Glutamatergic neuron (in vitro differentiated cells): Measurements from ENCODE around the gene CCDC181. TPM values are rescaled to one million over a fixed set of nuclear protein-coding genes. Genes with fewer than 3 reads are reported as not detected.
A peak's percentile ranks its signal among the peaks of the same experiment; 100 is the strongest.
"Not testable (repeated sequence)": the region's sequence is repeated elsewhere in the genome, so short reads cannot be mapped to it uniquely, and the experiment has no call there.

Source experiments
- DNase-seq: peaks from one replicate; pipeline ENCODE4 v3.0.0; 2022
- H3K27ac Mint-ChIP-seq: one replicate; pipeline ENCODE4 v1.8.0; 2020; ENCODE audit warnings: mild to moderate bottlenecking, mixed read lengths, inconsistent platforms; ENCODE audit not compliant: unreplicated experiment
- H3K27me3 Mint-ChIP-seq: one replicate; pipeline ENCODE4 v1.8.0; 2020; ENCODE audit warnings: mild to moderate bottlenecking, moderate library complexity, mixed read lengths, inconsistent platforms; ENCODE audit not compliant: unreplicated experiment
- H3K36me3 Mint-ChIP-seq: one replicate; pipeline ENCODE4 v1.8.0; 2020; ENCODE audit warnings: mild to moderate bottlenecking, mixed read lengths, inconsistent platforms; ENCODE audit not compliant: unreplicated experiment
- H3K4me1 Mint-ChIP-seq: one replicate; pipeline ENCODE4 v1.8.0; 2020; ENCODE audit warnings: mild to moderate bottlenecking, low read depth, mixed read lengths, inconsistent platforms; ENCODE audit not compliant: unreplicated experiment
- H3K4me3 Mint-ChIP-seq: one replicate; pipeline ENCODE4 v1.8.0; 2020; ENCODE audit warnings: mild to moderate bottlenecking, mixed read lengths, inconsistent platforms; ENCODE audit not compliant: unreplicated experiment
- H3K9me3 Mint-ChIP-seq: one replicate; pipeline ENCODE4 v1.8.0; 2020; ENCODE audit warnings: mild to moderate bottlenecking, moderate library complexity, mixed read lengths, inconsistent platforms; ENCODE audit not compliant: unreplicated experiment
- total RNA-seq: library from RNA; stranded (reverse); fragmentation: NEBNext Ultra II Directional; extraction: Animal tissue kit (Norgen Biotek cat#: 25700); gene quantifications from one replicate; pipeline ENCODE4 v1.2.1, GENCODE V29; 2021; ENCODE audit not compliant: unreplicated experiment
- TF ChIP-seq, protein P1 (sequence below): fragments of 200-600 bp; sonication (generic); IDR thresholded peaks from one replicate; pipeline ENCODE4 v1.5.0; 2021; ENCODE audit not compliant: partially characterized antibody, unreplicated experiment

CCDC181 gene
- total RNA-seq, 1 donor from 2014 or later: 1.1 TPM

DNA sequence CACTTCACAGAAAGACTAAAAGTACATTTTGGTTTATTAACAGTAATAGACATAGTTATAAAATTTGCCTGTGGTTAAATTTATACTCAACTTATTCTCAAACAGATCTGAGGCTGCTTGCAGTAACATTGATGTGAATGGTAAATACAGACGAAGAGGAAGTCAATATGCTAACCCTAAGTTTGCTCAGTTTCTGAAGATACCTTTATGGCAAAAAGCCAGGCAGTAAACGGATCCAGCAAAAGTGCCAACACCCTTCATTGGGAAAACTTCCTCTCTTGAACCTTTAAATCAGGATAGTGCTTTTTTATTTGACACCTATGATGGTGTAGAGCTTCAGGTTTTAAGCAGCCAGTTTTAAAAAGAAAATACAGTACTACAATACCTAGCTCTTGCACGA is 16.6 kb upstream of the CCDC181 start:
- no peak overlapping the region for H3K27ac Mint-ChIP-seq
- no peaks in the 10 kb centered on the region for H3K36me3 Mint-ChIP-seq
- peaks cover 4% of the 10 kb centered on the region for H3K27me3 Mint-ChIP-seq
- H3K9me3 Mint-ChIP-seq: peaks cover 3% of the 10 kb centered on the region
- TF ChIP-seq, protein P1, sequence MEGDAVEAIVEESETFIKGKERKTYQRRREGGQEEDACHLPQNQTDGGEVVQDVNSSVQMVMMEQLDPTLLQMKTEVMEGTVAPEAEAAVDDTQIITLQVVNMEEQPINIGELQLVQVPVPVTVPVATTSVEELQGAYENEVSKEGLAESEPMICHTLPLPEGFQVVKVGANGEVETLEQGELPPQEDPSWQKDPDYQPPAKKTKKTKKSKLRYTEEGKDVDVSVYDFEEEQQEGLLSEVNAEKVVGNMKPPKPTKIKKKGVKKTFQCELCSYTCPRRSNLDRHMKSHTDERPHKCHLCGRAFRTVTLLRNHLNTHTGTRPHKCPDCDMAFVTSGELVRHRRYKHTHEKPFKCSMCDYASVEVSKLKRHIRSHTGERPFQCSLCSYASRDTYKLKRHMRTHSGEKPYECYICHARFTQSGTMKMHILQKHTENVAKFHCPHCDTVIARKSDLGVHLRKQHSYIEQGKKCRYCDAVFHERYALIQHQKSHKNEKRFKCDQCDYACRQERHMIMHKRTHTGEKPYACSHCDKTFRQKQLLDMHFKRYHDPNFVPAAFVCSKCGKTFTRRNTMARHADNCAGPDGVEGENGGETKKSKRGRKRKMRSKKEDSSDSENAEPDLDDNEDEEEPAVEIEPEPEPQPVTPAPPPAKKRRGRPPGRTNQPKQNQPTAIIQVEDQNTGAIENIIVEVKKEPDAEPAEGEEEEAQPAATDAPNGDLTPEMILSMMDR: no peak
- no peak overlapping the region for H3K4me3 Mint-ChIP-seq
- no peak for DNase-seq
- H3K4me1 Mint-ChIP-seq: no peaks in the 10 kb centered on the region

DNA sequence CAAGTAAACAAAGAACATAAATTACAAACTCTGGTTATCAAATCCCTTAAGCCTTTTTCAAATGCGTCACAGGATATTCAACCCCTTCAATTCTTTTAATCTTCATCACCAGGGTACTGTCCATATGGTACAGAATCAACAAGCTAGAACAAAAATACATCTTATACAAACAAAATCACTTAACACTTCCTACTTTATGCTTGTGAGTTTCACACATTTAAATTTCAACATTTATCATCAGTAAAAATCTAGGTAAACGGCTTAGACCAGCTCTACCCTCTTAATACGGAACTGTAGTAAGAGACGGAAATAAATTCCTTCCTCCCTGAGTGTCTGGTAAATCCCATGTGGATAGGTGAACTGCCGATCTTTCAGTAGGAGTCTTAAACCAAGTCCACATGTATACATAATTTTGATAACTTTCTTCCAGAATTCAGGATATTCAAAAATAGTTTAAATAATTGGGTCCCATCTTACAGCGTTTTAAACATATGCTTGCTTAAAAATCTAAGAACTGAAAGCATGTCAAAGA is 1.0 kb downstream of the CCDC181 start:
- DNase-seq: no peak
- H3K4me3 Mint-ChIP-seq: peak overlapping the region; percentile 98
- TF ChIP-seq, protein P1: no peak
- no peaks in the 10 kb centered on the region for H3K4me1 Mint-ChIP-seq
- H3K9me3 Mint-ChIP-seq: peaks cover 4% of the 10 kb centered on the region
- H3K27me3 Mint-ChIP-seq: peaks cover 6% of the 10 kb centered on the region
- H3K27ac Mint-ChIP-seq: no peak overlapping the region
- no peaks in the 10 kb centered on the region for H3K36me3 Mint-ChIP-seq

DNA sequence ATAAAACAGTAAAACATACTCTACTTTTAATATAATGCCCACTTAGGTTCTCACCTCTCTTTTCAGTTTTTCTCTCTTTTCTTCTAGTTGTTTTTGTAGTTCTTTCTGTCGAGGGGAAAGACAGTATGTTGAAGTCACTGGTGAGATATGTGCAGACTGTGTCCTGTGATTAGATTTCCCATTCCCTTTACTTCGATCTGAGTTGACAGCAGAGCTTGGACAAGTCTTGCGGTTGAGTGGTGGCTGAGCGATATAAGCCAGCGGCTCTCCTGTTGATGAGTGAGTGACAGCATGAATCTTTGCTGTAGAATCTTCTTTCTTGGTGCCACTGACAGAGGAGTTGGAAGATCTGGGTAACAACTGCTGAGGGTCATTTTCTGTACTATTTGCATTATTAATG is 6.0 kb downstream of the CCDC181 start:
- TF ChIP-seq, protein P1: no peak
- peaks cover 2% of the 10 kb centered on the region for H3K27me3 Mint-ChIP-seq
- no peak for DNase-seq
- H3K36me3 Mint-ChIP-seq: no peaks in the 10 kb centered on the region
- no peaks in the 10 kb centered on the region for H3K4me1 Mint-ChIP-seq
- no peaks in the 10 kb centered on the region for H3K9me3 Mint-ChIP-seq
- H3K4me3 Mint-ChIP-seq: no peak overlapping the region
- no peak overlapping the region for H3K27ac Mint-ChIP-seq

DNA sequence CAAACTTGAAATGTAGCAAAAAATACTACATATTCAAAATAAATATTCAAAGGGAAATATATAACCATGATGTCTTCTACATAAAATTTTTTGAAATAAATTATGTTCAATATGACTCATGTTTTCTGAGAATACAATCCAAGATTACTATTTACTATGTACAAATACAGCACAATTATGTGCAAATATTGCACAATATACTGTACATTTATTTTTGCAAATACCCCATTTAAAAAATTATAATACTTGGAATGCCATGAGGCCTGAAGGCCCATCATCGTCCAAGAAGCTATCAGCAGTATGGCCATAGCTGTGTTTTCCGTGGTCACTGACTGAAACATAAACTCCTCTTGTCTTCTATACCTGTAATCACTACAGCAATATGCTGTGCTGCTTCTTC is 12.3 kb downstream of the CCDC181 start:
- TF ChIP-seq, protein P1: no peak
- H3K4me3 Mint-ChIP-seq: no peak overlapping the region
- peaks cover 2% of the 10 kb centered on the region for H3K9me3 Mint-ChIP-seq
- H3K36me3 Mint-ChIP-seq: no peaks in the 10 kb centered on the region
- DNase-seq: no peak
- no peak overlapping the region for H3K27ac Mint-ChIP-seq
- H3K27me3 Mint-ChIP-seq: no peaks in the 10 kb centered on the region
- H3K4me1 Mint-ChIP-seq: no peaks in the 10 kb centered on the region

DNA sequence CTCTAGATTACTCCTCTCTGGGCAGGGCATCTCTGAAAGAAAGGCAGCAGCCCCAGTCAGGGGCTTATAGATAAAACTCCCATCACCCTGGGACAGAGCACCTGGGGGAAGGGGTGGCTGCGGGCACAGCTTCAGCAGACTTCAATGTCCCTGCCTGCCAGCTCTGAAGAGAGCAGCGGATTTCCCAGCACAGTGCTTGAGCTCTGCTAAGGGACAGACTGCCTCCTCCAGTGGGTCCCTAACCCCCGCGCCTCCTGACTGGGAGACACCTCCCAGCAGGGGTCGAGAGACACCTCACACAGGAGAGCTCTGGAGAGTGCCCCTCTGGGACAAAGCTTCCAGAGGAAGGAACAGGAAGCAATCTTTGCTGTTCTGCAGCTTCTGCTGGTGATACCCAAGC is 18.9 kb downstream of the CCDC181 start:
- H3K4me3 Mint-ChIP-seq, H3K4me1 Mint-ChIP-seq, H3K27ac Mint-ChIP-seq, H3K27me3 Mint-ChIP-seq, H3K9me3 Mint-ChIP-seq, DNase-seq, H3K36me3 Mint-ChIP-seq: not testable (repeated sequence)

DNA sequence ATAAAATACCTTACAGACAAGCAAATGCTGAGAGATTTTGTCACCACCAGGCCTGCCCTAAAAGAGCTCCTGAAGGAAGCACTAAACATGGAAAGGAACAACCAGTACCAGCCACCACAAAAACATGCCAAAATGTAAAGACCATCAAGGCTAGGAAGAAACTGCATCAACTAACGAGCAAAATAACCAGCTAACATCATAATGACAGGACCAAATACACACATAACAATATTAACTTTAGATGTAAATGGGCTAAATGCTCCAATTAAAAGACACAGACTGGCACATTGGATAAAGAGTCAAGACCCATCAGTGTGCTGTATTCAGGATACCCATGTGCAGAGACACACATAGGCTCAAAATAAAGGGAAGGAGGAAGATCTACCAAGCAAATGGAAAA is 24.7 kb downstream of the CCDC181 start:
- not testable (repeated sequence) for DNase-seq, H3K27ac Mint-ChIP-seq, H3K27me3 Mint-ChIP-seq, H3K4me1 Mint-ChIP-seq, H3K4me3 Mint-ChIP-seq
- H3K36me3 Mint-ChIP-seq: peaks cover 17% of the 10 kb centered on the region
- H3K9me3 Mint-ChIP-seq: peaks cover 11% of the 10 kb centered on the region
